ENCODE measurements around the gene ATF7.
"Not testable (repeated sequence)": the region's sequence is repeated elsewhere in the genome, so short reads cannot be mapped to it uniquely, and the experiment has no call there.

ATF7 gene

GRCh38 chr12:53484686-53485575 is 141.3 kb downstream of the ATF7 start:
- DNase-seq: no peak

- DNase-seq: no peak
Measured at GRCh38 chr12:53483979-53484377, 142.2 kb downstream of the ATF7 start.

- no peak for DNase-seq
Measured at GRCh38 chr12:53483225-53483978, 142.8 kb downstream of the ATF7 start.

GRCh38 chr12:53482626-53483168 is 143.5 kb downstream of the ATF7 start:
- DNase-seq: no peak

DNA sequence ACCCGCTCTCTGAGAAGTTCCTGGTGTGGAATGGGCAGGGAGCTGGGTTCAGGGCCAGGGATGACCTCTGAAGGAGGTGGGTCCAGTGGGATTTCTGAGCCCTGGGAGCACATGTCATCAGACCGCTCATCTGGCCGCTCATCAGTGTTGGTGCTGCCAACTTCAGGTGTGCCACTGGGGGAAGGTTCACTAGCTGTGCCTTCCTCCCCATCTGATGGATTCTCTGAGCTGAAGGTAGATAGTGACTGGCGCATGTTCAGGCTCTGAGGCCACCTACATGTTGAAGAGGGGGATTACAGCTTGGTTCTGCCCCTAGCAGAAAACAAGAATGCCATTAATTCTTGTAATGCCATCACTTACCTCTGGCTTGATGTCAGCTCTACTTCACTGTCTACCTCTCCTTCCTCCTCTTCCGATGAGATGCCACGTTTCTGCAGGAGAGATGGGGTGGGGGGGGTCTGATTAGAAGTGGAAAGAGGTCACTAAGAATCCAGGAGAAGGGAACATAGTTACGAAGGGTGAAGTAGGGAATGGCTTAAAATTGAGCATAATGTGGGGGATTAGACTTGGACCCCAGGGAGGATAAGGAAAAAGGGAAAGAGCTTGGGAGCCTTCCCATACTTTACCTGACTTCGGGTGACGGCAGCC is 144.1 kb downstream of the ATF7 start:
- no peak for DNase-seq

- not testable (repeated sequence) for DNase-seq
Measured at GRCh38 chr12:53481458-53481857, 144.7 kb downstream of the ATF7 start.

DNA sequence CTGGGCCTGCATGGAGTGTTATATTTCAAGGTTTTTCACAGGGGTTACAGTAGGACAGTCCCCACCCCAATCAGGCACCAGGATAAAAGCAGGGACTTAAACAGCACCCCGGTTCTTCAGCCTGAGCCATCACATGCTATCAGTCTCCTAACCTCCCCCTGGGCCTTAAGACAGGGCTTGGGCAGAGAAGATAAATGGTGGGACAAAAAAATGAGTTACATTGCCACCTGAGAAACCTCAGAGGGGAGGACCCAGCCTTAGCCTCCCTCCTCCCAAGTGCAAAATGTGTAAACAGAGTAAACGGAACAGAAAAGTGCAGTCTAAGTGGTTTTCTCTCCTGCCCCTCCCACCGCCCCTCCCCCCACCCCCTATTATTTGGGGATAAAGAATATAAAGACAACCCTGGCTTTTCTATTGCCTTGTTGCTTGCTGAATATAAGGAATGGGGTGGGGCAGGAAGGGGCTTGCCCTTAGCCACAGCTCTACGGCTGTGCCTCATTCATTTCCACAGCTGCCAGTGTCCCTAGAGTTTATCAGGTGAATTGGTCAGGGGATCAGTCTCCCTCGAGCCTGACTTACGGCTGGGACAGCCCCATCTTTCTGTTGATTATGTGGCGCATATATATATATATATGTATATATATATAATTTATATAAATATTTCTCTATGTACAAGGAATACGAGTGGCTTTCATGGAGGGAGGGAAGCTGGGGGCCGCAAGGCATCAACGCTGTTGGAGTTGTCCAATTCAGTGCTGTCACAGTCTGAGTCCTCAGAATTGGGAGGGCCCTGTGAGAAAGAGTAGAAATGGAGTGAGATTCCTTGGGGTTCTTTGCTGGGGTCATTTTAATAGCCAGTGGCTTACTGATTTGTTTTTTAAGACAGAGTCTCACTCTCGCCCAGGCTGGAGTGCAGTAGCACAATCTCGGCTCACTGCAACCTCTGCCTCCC is 145.4 kb downstream of the ATF7 start:
- DNase-seq: no peak

DNA sequence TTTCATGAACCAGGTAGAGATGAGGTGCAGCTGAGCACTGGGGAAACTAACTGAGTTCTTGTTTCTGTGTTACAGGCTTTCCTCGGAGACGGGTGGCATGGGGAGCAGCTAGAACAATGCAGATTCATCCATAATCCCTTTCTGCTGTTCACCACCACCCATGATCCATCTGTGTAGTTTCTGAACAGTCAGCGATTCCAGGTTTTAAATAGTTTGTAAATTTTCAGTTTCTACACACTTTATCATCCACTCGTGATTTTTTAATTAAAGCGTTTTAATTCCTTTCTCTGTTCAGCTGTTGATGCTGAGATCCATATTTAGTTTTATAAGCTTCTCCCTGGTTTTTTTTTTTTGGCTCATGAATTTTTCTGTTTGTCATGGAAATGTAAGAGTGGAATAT is 146.9 kb downstream of the ATF7 start:
- DNase-seq: no peak

- DNase-seq: no peak
Measured at GRCh38 chr12:53478865-53479264, 147.3 kb downstream of the ATF7 start.

- no peak for DNase-seq
Measured at GRCh38 chr12:53476769-53477209, 149.4 kb downstream of the ATF7 start.

GRCh38 chr12:53474819-53475218 is 151.4 kb downstream of the ATF7 start:
- no peak for DNase-seq

DNA sequence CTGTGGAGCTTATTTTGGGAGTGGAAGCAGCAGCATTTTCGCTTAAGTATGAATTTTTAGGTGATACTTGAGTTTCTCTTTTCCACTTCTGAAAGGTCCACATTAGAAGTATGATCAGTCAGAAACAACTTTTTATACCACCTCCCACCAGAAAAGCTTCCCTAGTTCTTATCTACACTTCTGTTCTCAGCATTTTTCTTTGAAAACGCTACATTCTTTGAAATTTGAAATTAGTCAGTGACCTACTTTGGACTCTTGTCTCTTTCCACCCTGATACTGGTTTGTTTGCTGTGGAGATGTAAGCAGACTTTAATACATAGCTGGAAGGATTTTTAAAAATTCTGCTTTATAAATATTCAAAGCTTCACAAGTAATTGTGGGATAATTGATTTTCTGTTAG is 152.1 kb downstream of the ATF7 start:
- no peak for DNase-seq

DNA sequence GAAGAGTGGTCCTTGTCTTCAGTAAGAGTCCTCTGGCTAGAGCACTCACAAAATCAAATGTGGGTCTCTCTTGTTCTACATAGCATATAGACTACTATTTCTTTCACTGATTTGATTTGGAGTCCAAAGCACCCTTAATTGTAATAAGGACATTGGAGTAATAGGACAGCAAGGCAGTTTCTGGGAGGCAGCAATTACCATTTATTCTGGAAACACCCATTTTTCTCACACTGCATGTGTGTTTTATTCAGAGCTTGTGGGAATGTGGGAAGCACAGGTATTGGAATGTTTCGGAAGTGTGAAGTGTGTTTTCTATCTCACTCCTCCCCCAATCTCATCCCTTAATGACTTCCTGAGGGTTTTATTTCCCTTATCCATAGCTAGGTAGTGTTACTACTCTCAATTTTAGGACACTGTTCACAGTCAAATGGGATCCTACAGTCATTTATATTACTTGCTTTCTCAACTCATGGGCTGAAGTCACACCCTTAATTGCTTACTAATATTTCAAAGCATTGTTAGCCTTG is 154.1 kb downstream of the ATF7 start:
- no peak for DNase-seq

GRCh38 chr12:53468282-53468681 is 157.9 kb downstream of the ATF7 start:
- DNase-seq: no peak

GRCh38 chr12:53467880-53468279 is 158.3 kb downstream of the ATF7 start:
- DNase-seq: no peak

GRCh38 chr12:53467082-53467481 is 159.1 kb downstream of the ATF7 start:
- DNase-seq: no peak

DNA sequence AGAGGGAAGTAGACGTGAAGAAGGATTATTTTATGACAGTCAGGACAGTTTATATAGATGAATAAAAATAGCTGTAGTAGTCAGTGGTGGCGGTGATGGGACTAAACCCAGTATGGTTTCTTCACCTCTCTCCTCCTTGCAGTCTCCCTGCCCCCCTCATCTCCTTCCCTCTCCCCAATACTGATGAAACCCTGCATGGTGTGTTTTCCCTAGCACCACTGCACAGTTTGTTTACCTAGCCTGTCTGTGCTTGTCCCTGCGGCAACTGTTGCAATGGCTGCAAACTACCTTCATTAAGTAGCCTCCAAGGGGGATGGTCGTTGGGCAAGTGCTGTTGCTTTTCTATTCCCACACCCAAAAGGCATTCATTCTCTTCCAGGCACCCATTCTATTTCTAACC is 159.5 kb downstream of the ATF7 start:
- no peak for DNase-seq

- no peak for DNase-seq
Measured at GRCh38 chr12:53465679-53466078, 160.5 kb downstream of the ATF7 start.

DNA sequence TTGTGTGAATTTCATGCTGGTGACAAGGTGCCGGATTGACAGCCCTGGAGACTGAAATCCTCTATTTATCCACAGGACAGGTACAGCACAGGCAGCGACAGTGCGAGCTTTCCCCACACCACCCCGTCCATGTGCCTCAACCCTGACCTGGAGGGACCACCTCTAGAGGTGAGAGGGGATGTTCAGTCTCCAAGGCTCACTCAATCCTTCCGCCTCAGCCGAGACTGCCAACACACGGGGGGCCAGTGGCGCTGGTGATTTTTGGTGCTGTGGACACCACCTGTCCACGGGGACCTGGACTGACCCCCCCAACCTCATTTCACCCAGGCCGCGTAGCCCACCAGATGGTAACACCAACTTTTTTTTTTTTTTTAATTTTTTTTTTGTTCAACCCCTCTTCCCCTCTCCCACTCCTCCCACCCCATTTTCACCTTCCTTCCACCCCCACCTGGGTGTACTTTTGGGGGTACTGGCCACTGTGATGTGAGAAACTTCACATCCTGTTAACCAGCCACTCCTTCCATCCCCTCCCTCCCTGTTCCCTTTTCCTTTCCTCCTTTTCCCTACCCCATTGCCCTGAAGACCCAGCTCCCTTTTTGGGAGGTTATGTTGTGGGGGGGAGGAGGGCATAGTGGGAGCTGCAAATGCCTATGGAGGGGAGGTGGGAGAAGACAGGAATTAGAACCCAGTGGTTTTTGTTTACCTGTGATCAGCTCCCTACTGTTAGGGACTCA is 161.3 kb downstream of the ATF7 start:
- no peak for DNase-seq

All from anterior cingulate cortex (tissue), 58 donors.